ENCODE data around the gene GRM5.

Gene GRM5

GRCh38 chr11:88827018-88827676, 238.6 kb downstream of the GRM5 start:
- DNase-seq: peak; percentile 55

- DNase-seq: no peak
These were observed 246.2 kb downstream of the GRM5 start for GRCh38 chr11:88819616-88820015.

GRCh38 chr11:88818978-88819377, 246.8 kb downstream of the GRM5 start:
- no peak for DNase-seq

- no peak for DNase-seq
These were observed 250.3 kb downstream of the GRM5 start for GRCh38 chr11:88815505-88815904.

- no peak for DNase-seq
These were observed 251.7 kb downstream of the GRM5 start for GRCh38 chr11:88814076-88814475.

GRCh38 chr11:88813233-88813915, 252.4 kb downstream of the GRM5 start:
- DNase-seq: no peak

- DNase-seq: no peak
These were observed 255.2 kb downstream of the GRM5 start for GRCh38 chr11:88810420-88811097.

- no peak for DNase-seq
These were observed 256.7 kb downstream of the GRM5 start for GRCh38 chr11:88809126-88809525.

GRCh38 chr11:88807349-88807748, 258.4 kb downstream of the GRM5 start:
- DNase-seq: no peak

GRCh38 chr11:88806410-88806809, 259.4 kb downstream of the GRM5 start:
- DNase-seq: no peak

GRCh38 chr11:88801484-88802123, 264.2 kb downstream of the GRM5 start:
- DNase-seq: no peak

- DNase-seq: no peak
These were observed 265.8 kb downstream of the GRM5 start for GRCh38 chr11:88799771-88800500.

- no peak for DNase-seq
These were observed 275.6 kb downstream of the GRM5 start for GRCh38 chr11:88790182-88790581.

GRCh38 chr11:88779577-88779976, 286.2 kb downstream of the GRM5 start:
- no peak for DNase-seq

GRCh38 chr11:88770475-88771079, 295.2 kb downstream of the GRM5 start:
- DNase-seq: no peak

GRCh38 chr11:88744140-88744539, 321.6 kb downstream of the GRM5 start:
- no peak for DNase-seq

GRCh38 chr11:88739524-88739923, 326.3 kb downstream of the GRM5 start:
- DNase-seq: no peak

- DNase-seq: peak; percentile 97
These were observed 356.2 kb downstream of the GRM5 start for GRCh38 chr11:88709567-88709966.

GRCh38 chr11:88704485-88704884, 361.3 kb downstream of the GRM5 start:
- DNase-seq: no peak

GRCh38 chr11:88701816-88702215, 364.0 kb downstream of the GRM5 start:
- DNase-seq: no peak

GRCh38 chr11:88697139-88697538, 368.6 kb downstream of the GRM5 start:
- DNase-seq: peak; percentile 84

- peak; percentile 90 for DNase-seq
These were observed 369.9 kb downstream of the GRM5 start for GRCh38 chr11:88695689-88696414.

All from NCI-H69 (cell line).